Subcutaneous adipose tissue (tissue), 4 donors: ENCODE data around the gene OTOGL. TPM values are rescaled to one million over a fixed set of nuclear protein-coding genes. Genes with fewer than 3 reads are reported as not detected.

Experiments
- total RNA-seq, 4 donors: library from RNA; depleted of rRNA; stranded (reverse); fragments of >200 nt; gene quantifications; one replicate each; pipeline ENCODE4 v1.1.0, GENCODE V29; 2016
- TF ChIP-seq, protein P1 (sequence below): fragments of 450-650 bp; IDR thresholded peaks from one replicate; pipeline ENCODE4 v1.5.1; 2016; ENCODE audit warnings: low read depth, mild to moderate bottlenecking, control low read depth, antibody characterized with exemption, moderate library complexity

OTOGL gene
- total RNA-seq, 4 donors from 2014 or later, result 0.19 to 0.66 (median 0.50) TPM

GRCh38 chr12:80359703-80360102, 260.4 kb downstream of the OTOGL start:
- TF ChIP-seq, protein P1, sequence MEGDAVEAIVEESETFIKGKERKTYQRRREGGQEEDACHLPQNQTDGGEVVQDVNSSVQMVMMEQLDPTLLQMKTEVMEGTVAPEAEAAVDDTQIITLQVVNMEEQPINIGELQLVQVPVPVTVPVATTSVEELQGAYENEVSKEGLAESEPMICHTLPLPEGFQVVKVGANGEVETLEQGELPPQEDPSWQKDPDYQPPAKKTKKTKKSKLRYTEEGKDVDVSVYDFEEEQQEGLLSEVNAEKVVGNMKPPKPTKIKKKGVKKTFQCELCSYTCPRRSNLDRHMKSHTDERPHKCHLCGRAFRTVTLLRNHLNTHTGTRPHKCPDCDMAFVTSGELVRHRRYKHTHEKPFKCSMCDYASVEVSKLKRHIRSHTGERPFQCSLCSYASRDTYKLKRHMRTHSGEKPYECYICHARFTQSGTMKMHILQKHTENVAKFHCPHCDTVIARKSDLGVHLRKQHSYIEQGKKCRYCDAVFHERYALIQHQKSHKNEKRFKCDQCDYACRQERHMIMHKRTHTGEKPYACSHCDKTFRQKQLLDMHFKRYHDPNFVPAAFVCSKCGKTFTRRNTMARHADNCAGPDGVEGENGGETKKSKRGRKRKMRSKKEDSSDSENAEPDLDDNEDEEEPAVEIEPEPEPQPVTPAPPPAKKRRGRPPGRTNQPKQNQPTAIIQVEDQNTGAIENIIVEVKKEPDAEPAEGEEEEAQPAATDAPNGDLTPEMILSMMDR, result no peak

- TF ChIP-seq, protein P1, result no peak
These were observed 264.7 kb downstream of the OTOGL start for GRCh38 chr12:80364056-80364455.

DNA sequence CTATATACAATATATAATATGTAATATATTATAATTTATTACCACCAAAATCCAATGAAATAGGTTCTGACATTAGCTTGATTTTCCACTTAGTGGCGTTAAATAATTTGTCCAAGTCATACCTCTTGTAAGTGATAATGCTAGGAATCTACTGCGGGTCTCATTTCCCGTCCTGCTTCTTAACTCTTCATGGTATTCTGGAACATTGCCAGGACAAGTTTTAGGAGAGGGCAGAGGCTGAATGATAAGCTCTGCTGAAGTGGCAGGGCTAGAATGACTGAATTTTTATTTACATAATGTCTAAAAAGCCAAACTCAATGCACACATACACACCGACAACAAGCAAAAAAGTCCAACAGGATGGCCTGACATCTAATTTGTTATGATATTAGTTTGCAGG, 274.3 kb downstream of the OTOGL start:
- TF ChIP-seq, protein P1, result no peak

GRCh38 chr12:80374615-80375014, 275.3 kb downstream of the OTOGL start:
- TF ChIP-seq, protein P1, result no peak

GRCh38 chr12:80377140-80377794, 277.9 kb downstream of the OTOGL start:
- TF ChIP-seq, protein P1, result no peak

- TF ChIP-seq, protein P1, result no peak
These were observed 281.8 kb downstream of the OTOGL start for GRCh38 chr12:80381121-80381520.

DNA sequence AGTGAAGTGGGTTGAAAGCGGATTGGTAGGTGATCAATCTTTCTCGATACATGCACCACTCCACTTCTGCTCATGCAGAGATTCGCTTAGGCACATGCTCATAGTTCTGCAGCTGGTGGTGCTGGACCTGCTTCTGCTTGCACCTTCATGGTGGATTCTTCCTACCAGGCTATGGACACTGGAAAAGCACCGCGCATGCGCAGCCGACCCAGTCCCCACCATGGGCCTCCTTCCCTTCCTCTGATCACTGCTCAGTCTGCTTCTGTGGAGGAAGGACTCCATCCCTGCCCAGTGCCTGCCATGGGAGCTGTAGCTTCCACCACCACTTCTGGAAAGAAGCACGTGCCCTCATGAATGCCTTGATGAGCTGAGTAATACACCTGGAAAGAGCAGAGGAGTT, 282.9 kb downstream of the OTOGL start:
- TF ChIP-seq, protein P1, result no peak
